Heart left ventricle (tissue), 16 donors: ENCODE data around the gene ZBTB7C. TPM values are rescaled to one million over a fixed set of nuclear protein-coding genes. Genes with fewer than 3 reads are reported as not detected.
A peak's percentile ranks its signal among the peaks of the same experiment; 100 is the strongest.

ENCODE experiments used
- ATAC-seq, 4 donors: fragments of 200-7000 bp; cut with Tn5 transposase; one replicate each; pipeline ENCODE4 v1.9.1; 2020 to 2022; ENCODE audit warnings: moderate library complexity in 4 of 4, mild to moderate bottlenecking in 3 of 4, moderate number of reproducible peaks in 1 of 4
- DNase-seq, 5 donors: peaks; one replicate each; pipeline ENCODE4 v3.0.0-alpha.2; 2020
- H3K27ac ChIP-seq, 12 donors: fragments of 200-600 bp; sonication (generic) in 4 of 12; one replicate each; pipeline versions ENCODE4 v1.5.0 to v1.8.0; 2016 to 2022; ENCODE audit warnings: mild to moderate bottlenecking in 2 of 12
- H3K27me3 ChIP-seq, 9 donors: fragments of 200-600 bp; sonication (generic) in 2 of 9; one replicate each; pipeline versions ENCODE4 v1.5.1 to v1.8.0; 2016 to 2022; ENCODE audit warnings: mild to moderate bottlenecking in 3 of 9
- H3K36me3 ChIP-seq, 9 donors: fragments of 200-600 bp; sonication (generic) in 2 of 9; one replicate each; pipeline versions ENCODE4 v1.5.0 to v1.8.0; 2018 to 2022; ENCODE audit warnings: mild to moderate bottlenecking in 2 of 9
- H3K4me1 ChIP-seq, 12 donors: fragments of 200-600 bp; sonication (generic) in 4 of 12; one replicate each; pipeline versions ENCODE4 v1.5.0 to v1.8.0; 2016 to 2022; ENCODE audit warnings: mild to moderate bottlenecking in 3 of 12
- H3K4me3 ChIP-seq, 12 donors: fragments of 200-600 bp; sonication (generic) in 4 of 12; one replicate each; pipeline versions ENCODE4 v1.5.0 to v1.8.0; 2017 to 2022; ENCODE audit warnings: mild to moderate bottlenecking in 9 of 12, moderate library complexity in 4 of 12
- H3K9me3 ChIP-seq, 12 donors: fragments of 200-600 bp; sonication (generic) in 4 of 12; one replicate each; pipeline versions ENCODE4 v1.5.0 to v1.8.0; 2016 to 2022; ENCODE audit warnings: mild to moderate bottlenecking in 1 of 12
- POLR2A ChIP-seq, 2 donors: fragments of 450-650 bp; IDR thresholded peaks; one replicate each; pipeline ENCODE4 v1.6.1; 2017; ENCODE audit warnings: antibody characterized with exemption in 2 of 2, mild to moderate bottlenecking in 2 of 2, moderate library complexity in 2 of 2
- WGBS, 4 donors: extraction: QIAGEN DNeasy Blood & Tissue Kit in 2 of 4; methylation state at CpG; one replicate each; pipeline versions ENCODE4 v1.1.5 to v1.1.7; 2013 to 2018; 5-methylcytosine and 5-hydroxymethylcytosine counted together
- intact Hi-C, 10 donors: fragments of 100-400 bp; cut with DNase I; formaldehyde crosslinking; loops; one replicate each; pipeline versions ENCODE4 v1.11.1 to v1.14.2; 2022
- polyA plus RNA-seq, 2 donors: library from polyadenylated mRNA; stranded (reverse); fragments of 200-250 nt; gene quantifications; one replicate each; pipeline ENCODE4 v1.2.3, GENCODE V29; 2013
- total RNA-seq, 9 donors: library from RNA; depleted of rRNA in 2 of 9; stranded (reverse); fragments of >200 nt in 2 of 9; fragmentation: NEBNext Ultra II Directional in 3 of 9; extraction: Animal tissue kit (Norgen Biotek cat#: 25700) in 3 of 9; gene quantifications; one replicate each; pipeline versions ENCODE4 v1.1.0 to v1.2.4, GENCODE V29; 2016 to 2023
- TF ChIP-seq, protein P1 (sequence below), 12 donors: fragments of 200-600 bp; sonication (generic) in 4 of 12; IDR thresholded peaks; one replicate each; pipeline versions ENCODE4 v1.5.0 to v1.8.0; 2018 to 2022; ENCODE audit warnings: antibody characterized with exemption in 12 of 12, mild to moderate bottlenecking in 5 of 12
- donor health status: ischemic (EF 13 %, LVEDD 7.1; RV severe dilation, severe dysfunction).
- donor health status: healthy with polysubstance abuse.
- donor health status: DM: no; HTN: yes; CAD: no.
- donor health status: DM: no; HTN: no; CAD: no.
- donor health status: ischemic (EF 25% LVEDD 6.9; RV normal size, moderate dysfunction).
- donor health status: ischemic (EF 25% LVEDD 5.7; RV mildly dilated, moderate dysfunction).
- donor health status: healthy.
- donor health status: DM: yes; HTN: yes; CAD: no.
- donor health status: ischemic (EF 35%, LVEDD 5.7; RV mildly dilated, moderate dysfunction).
- donor health status: nonischemic (EF 11% LVEDD 7.7; RV severe dilation, severe dysfunction).
- donor health status: DM: yes; HTN: yes; CAD: no.
- donor health status: PGD.
- donor health status: ischemic (EF 29% LVEDD 5.4; RV normal size, mild dysfunction).
- donor health status: nonischemic (EF 23%, LVEDD 6.1; RV moderate dilation, normal function).

The ZBTB7C gene
- total and polyA plus RNA-seq, 11 donors: 0.68 to 7.5 (median 2.3) TPM

- no peak for TF ChIP-seq POLR2A (IDR thresholded peaks at IDR 0.05)
- TF ChIP-seq, protein P1, sequence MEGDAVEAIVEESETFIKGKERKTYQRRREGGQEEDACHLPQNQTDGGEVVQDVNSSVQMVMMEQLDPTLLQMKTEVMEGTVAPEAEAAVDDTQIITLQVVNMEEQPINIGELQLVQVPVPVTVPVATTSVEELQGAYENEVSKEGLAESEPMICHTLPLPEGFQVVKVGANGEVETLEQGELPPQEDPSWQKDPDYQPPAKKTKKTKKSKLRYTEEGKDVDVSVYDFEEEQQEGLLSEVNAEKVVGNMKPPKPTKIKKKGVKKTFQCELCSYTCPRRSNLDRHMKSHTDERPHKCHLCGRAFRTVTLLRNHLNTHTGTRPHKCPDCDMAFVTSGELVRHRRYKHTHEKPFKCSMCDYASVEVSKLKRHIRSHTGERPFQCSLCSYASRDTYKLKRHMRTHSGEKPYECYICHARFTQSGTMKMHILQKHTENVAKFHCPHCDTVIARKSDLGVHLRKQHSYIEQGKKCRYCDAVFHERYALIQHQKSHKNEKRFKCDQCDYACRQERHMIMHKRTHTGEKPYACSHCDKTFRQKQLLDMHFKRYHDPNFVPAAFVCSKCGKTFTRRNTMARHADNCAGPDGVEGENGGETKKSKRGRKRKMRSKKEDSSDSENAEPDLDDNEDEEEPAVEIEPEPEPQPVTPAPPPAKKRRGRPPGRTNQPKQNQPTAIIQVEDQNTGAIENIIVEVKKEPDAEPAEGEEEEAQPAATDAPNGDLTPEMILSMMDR (IDR thresholded peaks at IDR 0.05): no peak
- DNase-seq (no peak), ATAC-seq (no peak)
- H3K36me3 ChIP-seq: no peaks in the 10 kb centered on the region
- intact Hi-C loops: loop anchor here in 2 of 10 donors (5.0 kb wide), 2 partner anchors 78 to 102 kb away; no protein-coding TSS in a partner anchor
- H3K4me3 ChIP-seq: no peak overlapping the region
- no peaks in the 10 kb centered on the region for H3K9me3 ChIP-seq
- H3K4me1 ChIP-seq: peaks cover 0 to 41% (median 17%) of the 10 kb centered on the region in 12 donors
- peak overlapping the region in 1 of 12 donors; percentile 64 for H3K27ac ChIP-seq
- H3K27me3 ChIP-seq: peaks cover 0 to 29% (median 4%) of the 10 kb centered on the region in 9 donors
- WGBS, 4 donors: 71 to 80% (median 77%) methylated on average over 7 of the region's 7 CpGs
Observed at GRCh38 chr18:48138660-48139430, 270.3 kb downstream of the ZBTB7C start.

GRCh38 chr18:48138210-48138609 is 271.0 kb downstream of the ZBTB7C start:
- H3K36me3 ChIP-seq: no peaks in the 10 kb centered on the region
- TF ChIP-seq, protein P1 (IDR thresholded peaks at IDR 0.05): no peak
- TF ChIP-seq POLR2A (IDR thresholded peaks at IDR 0.05): no peak
- DNase-seq: no peak
- ATAC-seq: no peak
- H3K27ac ChIP-seq: no peak overlapping the region
- no peak overlapping the region for H3K4me3 ChIP-seq
- H3K4me1 ChIP-seq: peaks cover 0 to 41% (median 17%) of the 10 kb centered on the region in 12 donors
- intact Hi-C loops: loop anchor here in 2 of 10 donors (5.0 kb wide), 2 partner anchors 79 to 101 kb away; no protein-coding TSS in a partner anchor
- peaks cover 0 to 29% (median 4%) of the 10 kb centered on the region in 9 donors for H3K27me3 ChIP-seq
- 64 to 87% (median 78%) methylated on average over 4 of the region's 4 CpGs for WGBS, 4 donors
- H3K9me3 ChIP-seq: no peaks in the 10 kb centered on the region

- Histone ChIP-seq H3K36me3 (no peaks in the 10 kb centered on the region), H3K27ac (no peak overlapping the region), H3K27me3 (peaks cover 0 to 29% (median 4%) of the 10 kb centered on the region in 9 donors), H3K4me3 (peak overlapping the region; percentile 44 to 79 (median 62)), H3K4me1 (peaks cover 0 to 41% (median 17%) of the 10 kb centered on the region in 12 donors), H3K9me3 (no peaks in the 10 kb centered on the region)
- intact Hi-C loops: loop anchor here in 2 of 10 donors (5.0 kb wide), 2 partner anchors 80 to 100 kb away; no protein-coding TSS in a partner anchor
- ATAC-seq (no peak), DNase-seq (no peak)
- TF ChIP-seq, protein P1 (IDR thresholded peaks at IDR 0.05): no peak
- no peak for TF ChIP-seq POLR2A (IDR thresholded peaks at IDR 0.05)
- WGBS, 4 donors: 63 to 67% (median 66%) methylated on average over 10 of the region's 10 CpGs
Observed at GRCh38 chr18:48137374-48138081, 271.7 kb downstream of the ZBTB7C start.
